ENCODE measurements around the gene MS4A10. TPM values are rescaled to one million over a fixed set of nuclear protein-coding genes. Genes with fewer than 3 reads are reported as not detected.

The MS4A10 gene
- total and polyA plus RNA-seq, 2 experiments from 2014 or later = not detected

DNA sequence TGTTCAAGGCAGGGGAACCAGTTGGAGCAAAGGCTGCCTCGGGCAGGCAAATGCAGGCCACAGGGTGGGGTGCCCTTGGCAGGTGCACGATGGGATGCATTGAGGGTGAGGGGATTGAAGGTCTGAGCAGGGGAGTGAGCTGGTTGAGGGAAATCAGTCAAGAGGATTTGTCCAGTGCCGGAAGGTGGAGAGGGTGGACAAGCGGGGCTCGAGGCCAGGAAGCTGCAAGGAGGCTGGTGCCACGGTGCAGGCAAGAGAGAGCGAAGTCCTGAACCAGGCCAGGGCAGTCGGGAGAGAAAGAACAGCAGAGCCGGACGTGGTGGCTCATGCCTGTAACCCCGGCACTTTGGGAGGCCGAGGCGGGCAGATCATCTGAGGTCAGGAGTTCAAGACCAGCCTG lies 10.4 kb upstream of the MS4A10 start:
- ATAC-seq = no peak
- Histone ChIP-seq H3K79me2 (replicated peaks; ENCODE audit: insufficient read depth) (no peaks in the 10 kb centered on the region), H3K9me2 (ENCODE audit: insufficient read depth) (no peaks in the 10 kb centered on the region), H3K4me3 (no peak overlapping the region), H3K36me3 (ENCODE audit: insufficient read depth) (no peaks in the 10 kb centered on the region), H2AFZ (no peak overlapping the region), H3K27ac (ENCODE audit: low read depth) (no peak overlapping the region), H3K4me1 (ENCODE audit: insufficient read depth) (no peaks in the 10 kb centered on the region), H3K27me3 (ENCODE audit: insufficient read depth) (no peaks in the 10 kb centered on the region), H3F3A (replicated peaks; ENCODE audit: low read depth) (no peaks in the 10 kb centered on the region), H4K20me1 (replicated peaks; ENCODE audit: insufficient read depth) (no peaks in the 10 kb centered on the region), H3K4me2 (no peak overlapping the region)
- H3K36me3 Mint-ChIP-seq (ENCODE audit: low read depth) = no peaks in the 10 kb centered on the region
- peaks cover 7% of the 10 kb centered on the region for H3K27me3 Mint-ChIP-seq (ENCODE audit: insufficient read depth, low read depth, poor library complexity)
- no peak overlapping the region for H3K27ac Mint-ChIP-seq
- no peaks in the 10 kb centered on the region; the same call in 1 of the 3 replicates for H3K9me3 Mint-ChIP-seq
- TF ChIP-seq JUNB (IDR thresholded peaks at IDR 0.05; ENCODE audit: unreplicated experiment) = no peak
- no peak for TF ChIP-seq STAT1 (IDR thresholded peaks at IDR 0.05; ENCODE audit: unreplicated experiment)
- TF ChIP-seq, protein P1, sequence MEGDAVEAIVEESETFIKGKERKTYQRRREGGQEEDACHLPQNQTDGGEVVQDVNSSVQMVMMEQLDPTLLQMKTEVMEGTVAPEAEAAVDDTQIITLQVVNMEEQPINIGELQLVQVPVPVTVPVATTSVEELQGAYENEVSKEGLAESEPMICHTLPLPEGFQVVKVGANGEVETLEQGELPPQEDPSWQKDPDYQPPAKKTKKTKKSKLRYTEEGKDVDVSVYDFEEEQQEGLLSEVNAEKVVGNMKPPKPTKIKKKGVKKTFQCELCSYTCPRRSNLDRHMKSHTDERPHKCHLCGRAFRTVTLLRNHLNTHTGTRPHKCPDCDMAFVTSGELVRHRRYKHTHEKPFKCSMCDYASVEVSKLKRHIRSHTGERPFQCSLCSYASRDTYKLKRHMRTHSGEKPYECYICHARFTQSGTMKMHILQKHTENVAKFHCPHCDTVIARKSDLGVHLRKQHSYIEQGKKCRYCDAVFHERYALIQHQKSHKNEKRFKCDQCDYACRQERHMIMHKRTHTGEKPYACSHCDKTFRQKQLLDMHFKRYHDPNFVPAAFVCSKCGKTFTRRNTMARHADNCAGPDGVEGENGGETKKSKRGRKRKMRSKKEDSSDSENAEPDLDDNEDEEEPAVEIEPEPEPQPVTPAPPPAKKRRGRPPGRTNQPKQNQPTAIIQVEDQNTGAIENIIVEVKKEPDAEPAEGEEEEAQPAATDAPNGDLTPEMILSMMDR (conservative IDR thresholded peaks at IDR 0.05; ENCODE audit: low read depth in 2 of 2) = no peak
- no peak for TF ChIP-seq ZNF331 (CRISPR knock-in tag; IDR thresholded peaks at IDR 0.05; ENCODE audit: low read depth)
- TF ChIP-seq EZH2phosphoT487 (IDR thresholded peaks at IDR 0.05; ENCODE audit: unreplicated experiment) = no peak
- TF ChIP-seq, protein P2, sequence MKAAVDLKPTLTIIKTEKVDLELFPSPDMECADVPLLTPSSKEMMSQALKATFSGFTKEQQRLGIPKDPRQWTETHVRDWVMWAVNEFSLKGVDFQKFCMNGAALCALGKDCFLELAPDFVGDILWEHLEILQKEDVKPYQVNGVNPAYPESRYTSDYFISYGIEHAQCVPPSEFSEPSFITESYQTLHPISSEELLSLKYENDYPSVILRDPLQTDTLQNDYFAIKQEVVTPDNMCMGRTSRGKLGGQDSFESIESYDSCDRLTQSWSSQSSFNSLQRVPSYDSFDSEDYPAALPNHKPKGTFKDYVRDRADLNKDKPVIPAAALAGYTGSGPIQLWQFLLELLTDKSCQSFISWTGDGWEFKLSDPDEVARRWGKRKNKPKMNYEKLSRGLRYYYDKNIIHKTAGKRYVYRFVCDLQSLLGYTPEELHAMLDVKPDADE (IDR thresholded peaks at IDR 0.05) = no peak
- TF ChIP-seq NANOG (IDR thresholded peaks at IDR 0.05; ENCODE audit: borderline replicate concordance) = no peak
- no peak for TF ChIP-seq ZNF114 (CRISPR knock-in tag; IDR thresholded peaks at IDR 0.05)
- no peak overlapping the region; the same call in 2 of the 3 replicates for H3K4me3 Mint-ChIP-seq
- no peak for DNase-seq (ENCODE audit: low spot score)
- peaks cover 9% of the 10 kb centered on the region; the same call in 2 of the 3 replicates for H3K4me1 Mint-ChIP-seq

DNA sequence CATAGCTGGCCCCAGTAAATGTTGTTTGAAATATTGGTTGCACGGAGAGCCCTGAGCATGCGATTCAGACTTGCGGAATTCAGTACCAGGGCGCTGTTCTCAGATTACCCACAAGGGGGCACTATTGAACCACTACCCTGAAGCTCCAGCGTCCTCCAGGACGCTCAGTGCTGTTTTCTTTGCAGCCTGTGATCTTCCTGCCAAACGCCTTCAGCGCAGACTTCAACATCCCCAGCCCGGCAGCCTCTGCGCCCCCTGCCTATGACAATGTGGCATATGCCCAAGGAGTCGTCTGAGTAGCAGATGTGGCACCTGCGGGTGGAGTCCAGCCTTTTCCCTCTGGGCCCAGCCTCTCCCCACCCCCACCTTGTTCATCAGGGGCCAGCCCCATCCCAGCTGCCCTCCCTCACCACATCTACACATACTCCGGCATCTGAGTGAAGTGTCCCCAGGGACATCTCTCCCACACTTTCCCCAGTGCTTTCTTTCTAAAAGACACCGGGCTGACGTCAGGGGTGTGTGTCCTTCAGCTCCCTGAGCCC lies 9.6 kb upstream of the MS4A10 start:
- Histone ChIP-seq H3K9me2 (ENCODE audit: insufficient read depth) (0 out of 2 replicates have a peak, but pooled peaks cover 4% of the 10 kb centered on the region), H3K4me1 (ENCODE audit: insufficient read depth) (no peaks in the 10 kb centered on the region), H2AFZ (peak overlapping the region; percentile 78; the same call in 1 of the 2 replicates), H3K4me3 (no peak overlapping the region), H3K36me3 (ENCODE audit: insufficient read depth) (no peaks in the 10 kb centered on the region), H3F3A (replicated peaks; ENCODE audit: low read depth) (no peaks in the 10 kb centered on the region), H3K27me3 (ENCODE audit: insufficient read depth) (no peaks in the 10 kb centered on the region), H4K20me1 (replicated peaks; ENCODE audit: insufficient read depth) (no peaks in the 10 kb centered on the region), H3K79me2 (replicated peaks; ENCODE audit: insufficient read depth) (no peaks in the 10 kb centered on the region), H3K4me2 (no peak overlapping the region), H3K27ac (ENCODE audit: low read depth) (no peak overlapping the region)
- DNase-seq (ENCODE audit: low spot score) = peak; percentile 92
- peak; percentile 98 for ATAC-seq
- TF ChIP-seq, protein P1 (conservative IDR thresholded peaks at IDR 0.05; ENCODE audit: low read depth in 2 of 2) = peak; percentile 84 to 86
- TF ChIP-seq JUNB (IDR thresholded peaks at IDR 0.05; ENCODE audit: unreplicated experiment) = no peak
- Mint-ChIP-seq H3K36me3 (ENCODE audit: low read depth) (no peaks in the 10 kb centered on the region), H3K27ac (no peak overlapping the region; the same call in 1 of the 2 replicates), H3K4me3 (no peak overlapping the region), H3K27me3 (ENCODE audit: insufficient read depth, low read depth, poor library complexity) (peaks cover 7% of the 10 kb centered on the region), H3K9me3 (no peaks in the 10 kb centered on the region; the same call in 1 of the 3 replicates), H3K4me1 (peaks cover 9% of the 10 kb centered on the region; the same call in 2 of the 3 replicates)

All from GM23338 (cell line).